ENCODE data around the gene TECPR1.
A peak's percentile ranks its signal among the peaks of the same experiment; 100 is the strongest.

DNA sequence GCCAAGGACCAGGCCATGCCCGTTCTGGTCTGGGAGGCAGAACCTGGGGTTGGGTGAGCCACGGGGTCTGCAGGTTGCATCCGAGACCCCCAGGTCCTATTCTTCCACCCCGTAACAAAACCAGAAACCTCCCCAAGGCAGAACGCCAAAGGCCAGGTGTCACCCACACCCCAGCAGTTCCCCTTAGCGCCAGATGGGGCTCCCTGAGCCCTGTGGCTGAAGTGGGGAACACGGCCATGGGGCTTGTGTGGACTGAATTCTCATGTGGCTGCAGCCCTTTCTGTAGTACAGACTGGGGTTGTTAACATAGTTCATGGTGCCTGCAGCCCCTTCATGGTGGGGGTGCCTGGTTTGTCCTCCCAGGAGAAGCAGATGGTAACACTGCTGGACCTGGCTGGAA lies 39.7 kb upstream of the TECPR1 start:
- TF ChIP-seq, protein P1, sequence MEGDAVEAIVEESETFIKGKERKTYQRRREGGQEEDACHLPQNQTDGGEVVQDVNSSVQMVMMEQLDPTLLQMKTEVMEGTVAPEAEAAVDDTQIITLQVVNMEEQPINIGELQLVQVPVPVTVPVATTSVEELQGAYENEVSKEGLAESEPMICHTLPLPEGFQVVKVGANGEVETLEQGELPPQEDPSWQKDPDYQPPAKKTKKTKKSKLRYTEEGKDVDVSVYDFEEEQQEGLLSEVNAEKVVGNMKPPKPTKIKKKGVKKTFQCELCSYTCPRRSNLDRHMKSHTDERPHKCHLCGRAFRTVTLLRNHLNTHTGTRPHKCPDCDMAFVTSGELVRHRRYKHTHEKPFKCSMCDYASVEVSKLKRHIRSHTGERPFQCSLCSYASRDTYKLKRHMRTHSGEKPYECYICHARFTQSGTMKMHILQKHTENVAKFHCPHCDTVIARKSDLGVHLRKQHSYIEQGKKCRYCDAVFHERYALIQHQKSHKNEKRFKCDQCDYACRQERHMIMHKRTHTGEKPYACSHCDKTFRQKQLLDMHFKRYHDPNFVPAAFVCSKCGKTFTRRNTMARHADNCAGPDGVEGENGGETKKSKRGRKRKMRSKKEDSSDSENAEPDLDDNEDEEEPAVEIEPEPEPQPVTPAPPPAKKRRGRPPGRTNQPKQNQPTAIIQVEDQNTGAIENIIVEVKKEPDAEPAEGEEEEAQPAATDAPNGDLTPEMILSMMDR (IDR thresholded peaks at IDR 0.05; ENCODE audit: low read depth, low read length, poor library complexity, severe bottlenecking): peak; percentile 50
- no peak for TF ChIP-seq EZH2phosphoT487 (IDR thresholded peaks at IDR 0.05; ENCODE audit: borderline replicate concordance, low read length)
